ENCODE results near the gene PRRC2B.
A peak's percentile ranks its signal among the peaks of the same experiment; 100 is the strongest.
"Not testable (repeated sequence)": the region's sequence is repeated elsewhere in the genome, so short reads cannot be mapped to it uniquely, and the experiment has no call there.

The PRRC2B gene

GRCh38 chr9:131438190-131438589 is 44.3 kb downstream of the PRRC2B start:
- DNase-seq = no peak

- no peak for DNase-seq
These were observed 45.3 kb downstream of the PRRC2B start for GRCh38 chr9:131439224-131439623.

GRCh38 chr9:131441441-131441840 is 47.6 kb downstream of the PRRC2B start:
- peak; percentile 70 for DNase-seq

- no peak for DNase-seq
These were observed 48.5 kb downstream of the PRRC2B start for GRCh38 chr9:131442351-131442750.

- no peak for DNase-seq
These were observed 49.8 kb downstream of the PRRC2B start for GRCh38 chr9:131443648-131444047.

GRCh38 chr9:131446276-131446675 is 52.4 kb downstream of the PRRC2B start:
- no peak for DNase-seq

- no peak for DNase-seq
These were observed 53.3 kb downstream of the PRRC2B start for GRCh38 chr9:131447148-131447547.

- no peak for DNase-seq
These were observed 53.7 kb downstream of the PRRC2B start for GRCh38 chr9:131447600-131447999.

GRCh38 chr9:131448818-131449217 is 54.9 kb downstream of the PRRC2B start:
- DNase-seq = no peak

- no peak for DNase-seq
These were observed 55.4 kb downstream of the PRRC2B start for GRCh38 chr9:131449276-131449675.

GRCh38 chr9:131454028-131454427 is 60.1 kb downstream of the PRRC2B start:
- DNase-seq = no peak

GRCh38 chr9:131455655-131456054 is 61.8 kb downstream of the PRRC2B start:
- not testable (repeated sequence) for DNase-seq

- DNase-seq = no peak
These were observed 63.9 kb downstream of the PRRC2B start for GRCh38 chr9:131457746-131458145.

- DNase-seq = no peak
These were observed 65.2 kb downstream of the PRRC2B start for GRCh38 chr9:131459056-131459455.

- no peak for DNase-seq
These were observed 67.3 kb downstream of the PRRC2B start for GRCh38 chr9:131461166-131461565.

GRCh38 chr9:131464354-131465000 is 70.6 kb downstream of the PRRC2B start:
- peak; percentile 84 for DNase-seq

GRCh38 chr9:131465401-131465800 is 71.5 kb downstream of the PRRC2B start:
- no peak for DNase-seq

- no peak for DNase-seq
These were observed 73.5 kb downstream of the PRRC2B start for GRCh38 chr9:131467214-131467935.

- DNase-seq = no peak
These were observed 74.1 kb downstream of the PRRC2B start for GRCh38 chr9:131468031-131468430.

GRCh38 chr9:131469356-131469755 is 75.5 kb downstream of the PRRC2B start:
- no peak for DNase-seq

GRCh38 chr9:131469951-131470350 is 76.1 kb downstream of the PRRC2B start:
- no peak for DNase-seq

GRCh38 chr9:131470581-131470991 is 76.7 kb downstream of the PRRC2B start:
- DNase-seq = no peak

- not testable (repeated sequence) for DNase-seq
These were observed 78.2 kb downstream of the PRRC2B start for GRCh38 chr9:131472085-131472484.

- DNase-seq = no peak
These were observed 79.5 kb downstream of the PRRC2B start for GRCh38 chr9:131473198-131473885.

Data from MV-4-11 (cell line).